H1 (cell line): Measurements from ENCODE around the gene RECK.

Source experiments
- CEBPB ChIP-seq: IDR thresholded peaks from 2 replicates; pipeline ENCODE4 v1.6.1; 2012; ENCODE audit warnings: low read depth, low read length
- CHD2 ChIP-seq: IDR thresholded peaks from 2 replicates; pipeline ENCODE4 v1.6.1; 2012; ENCODE audit warnings: low read length, improper control_type of control experiment
- CTBP2 ChIP-seq: IDR thresholded peaks from 2 replicates; pipeline ENCODE4 v1.7.0; 2011; ENCODE audit warnings: borderline replicate concordance, mild to moderate bottlenecking, moderate library complexity, mixed read lengths, low read length; ENCODE audit not compliant: insufficient read depth, insufficient read length
- EP300 ChIP-seq, 2 experiments: IDR thresholded peaks; 1 replicate in 1 of 2; 2 replicates in 1 of 2; pipeline ENCODE4 v1.6.1; 2011 to 2012; ENCODE audit warnings: low read depth in 2 of 2, low read length in 2 of 2, mild to moderate bottlenecking in 2 of 2, borderline replicate concordance in 1 of 2, inconsistent platforms in 1 of 2, moderate library complexity in 1 of 2
- EZH2 ChIP-seq: fragments of 200-600 bp; sonication (generic); IDR thresholded peaks from 2 replicates; pipeline ENCODE4 v1.7.1; 2012; ENCODE audit warnings: low read depth, mild to moderate bottlenecking, moderate library complexity, low read length, inconsistent platforms; ENCODE audit not compliant: severe bottlenecking
- GABPA ChIP-seq: IDR thresholded peaks from 2 replicates; pipeline ENCODE4 v1.6.1; 2011; ENCODE audit warnings: mild to moderate bottlenecking, low read length, moderate library complexity, borderline replicate concordance; ENCODE audit not compliant: insufficient read depth
- HDAC2 ChIP-seq, 2 experiments: fragments of 300-600 bp in 1 of 2; sonication (generic) in 1 of 2; IDR thresholded peaks; 2 replicates each; pipeline ENCODE4 v1.6.1; 2011 to 2012; ENCODE audit warnings: low read depth in 2 of 2, low read length in 2 of 2, mild to moderate bottlenecking in 2 of 2, moderate library complexity in 2 of 2, borderline replicate concordance in 1 of 2, inconsistent platforms in 1 of 2
- POLR2A ChIP-seq, 2 experiments: IDR thresholded peaks; 1 replicate in 1 of 2; 2 replicates in 1 of 2; pipeline ENCODE4 v1.6.1; 2011; ENCODE audit warnings: low read depth in 2 of 2, low read length in 2 of 2, mild to moderate bottlenecking in 2 of 2; ENCODE audit errors: control extremely low read depth in 1 of 2
- YY1 ChIP-seq: IDR thresholded peaks from 2 replicates; pipeline ENCODE4 v1.6.1; 2011; ENCODE audit warnings: low read depth, mild to moderate bottlenecking, low read length
- ZNF274 ChIP-seq: IDR thresholded peaks from 2 replicates; pipeline ENCODE4 v1.7.0; 2012; ENCODE audit warnings: low read length, borderline replicate concordance; ENCODE audit errors: extremely low read depth
- TF ChIP-seq, protein P1 (sequence below), 3 experiments: IDR thresholded peaks; 1 replicate in 2 of 3; 2 replicates in 1 of 3; pipeline versions ENCODE4 v1.5.1 to v1.6.1; 2011; ENCODE audit warnings: low read length in 3 of 3, mild to moderate bottlenecking in 3 of 3, inconsistent platforms in 2 of 3, low read depth in 1 of 3, moderate library complexity in 1 of 3; ENCODE audit not compliant: insufficient read depth in 1 of 3; ENCODE audit errors: control extremely low read depth in 1 of 3
- TF ChIP-seq, protein P2 (sequence below): IDR thresholded peaks from 2 replicates; pipeline ENCODE4 v1.6.1; 2011; ENCODE audit warnings: low read depth, mild to moderate bottlenecking, low read length; ENCODE audit not compliant: insufficient read depth
- TF ChIP-seq, protein P3 (sequence below): IDR thresholded peaks from 2 replicates; pipeline ENCODE4 v1.6.1; 2011; ENCODE audit warnings: low read length, improper control_type of control experiment

DNA sequence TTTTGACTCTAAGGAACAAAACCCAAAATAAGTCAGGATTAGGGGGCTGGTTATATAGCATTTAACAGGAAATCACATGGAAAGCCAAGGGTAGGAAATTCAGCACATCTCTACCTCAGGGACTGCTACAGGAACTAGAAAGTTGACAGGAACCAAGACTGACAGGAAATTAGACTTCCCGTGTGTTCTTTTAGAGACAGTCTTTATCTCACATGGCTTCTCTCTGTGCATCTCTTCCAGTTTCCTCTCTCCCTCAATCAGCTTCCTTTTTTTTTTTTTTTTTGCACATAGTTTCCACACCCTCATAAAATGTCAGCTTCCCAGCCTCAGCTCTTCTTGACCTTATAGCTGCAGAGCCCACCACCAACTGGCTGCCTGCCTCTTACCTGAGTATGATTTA, 4.8 kb downstream of the RECK start:
- TF ChIP-seq, protein P1, sequence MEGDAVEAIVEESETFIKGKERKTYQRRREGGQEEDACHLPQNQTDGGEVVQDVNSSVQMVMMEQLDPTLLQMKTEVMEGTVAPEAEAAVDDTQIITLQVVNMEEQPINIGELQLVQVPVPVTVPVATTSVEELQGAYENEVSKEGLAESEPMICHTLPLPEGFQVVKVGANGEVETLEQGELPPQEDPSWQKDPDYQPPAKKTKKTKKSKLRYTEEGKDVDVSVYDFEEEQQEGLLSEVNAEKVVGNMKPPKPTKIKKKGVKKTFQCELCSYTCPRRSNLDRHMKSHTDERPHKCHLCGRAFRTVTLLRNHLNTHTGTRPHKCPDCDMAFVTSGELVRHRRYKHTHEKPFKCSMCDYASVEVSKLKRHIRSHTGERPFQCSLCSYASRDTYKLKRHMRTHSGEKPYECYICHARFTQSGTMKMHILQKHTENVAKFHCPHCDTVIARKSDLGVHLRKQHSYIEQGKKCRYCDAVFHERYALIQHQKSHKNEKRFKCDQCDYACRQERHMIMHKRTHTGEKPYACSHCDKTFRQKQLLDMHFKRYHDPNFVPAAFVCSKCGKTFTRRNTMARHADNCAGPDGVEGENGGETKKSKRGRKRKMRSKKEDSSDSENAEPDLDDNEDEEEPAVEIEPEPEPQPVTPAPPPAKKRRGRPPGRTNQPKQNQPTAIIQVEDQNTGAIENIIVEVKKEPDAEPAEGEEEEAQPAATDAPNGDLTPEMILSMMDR (IDR thresholded peaks at IDR 0.05; ENCODE audit: control extremely low read depth in 1 of 3, insufficient read depth in 1 of 3, low read depth in 1 of 3, low read length in 3 of 3) = no peak
- TF ChIP-seq, protein P2, sequence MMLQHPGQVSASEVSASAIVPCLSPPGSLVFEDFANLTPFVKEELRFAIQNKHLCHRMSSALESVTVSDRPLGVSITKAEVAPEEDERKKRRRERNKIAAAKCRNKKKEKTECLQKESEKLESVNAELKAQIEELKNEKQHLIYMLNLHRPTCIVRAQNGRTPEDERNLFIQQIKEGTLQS = no peak
- no peak for TF ChIP-seq CTBP2
- TF ChIP-seq GABPA = no peak
- TF ChIP-seq HDAC2 (IDR thresholded peaks at IDR 0.05; ENCODE audit: borderline replicate concordance in 1 of 2, low read depth in 2 of 2, low read length in 2 of 2) = no peak
- TF ChIP-seq ZNF274 = no peak
- TF ChIP-seq CHD2 = no peak
- TF ChIP-seq POLR2A (IDR thresholded peaks at IDR 0.05; ENCODE audit: control extremely low read depth in 1 of 2, low read depth in 2 of 2, low read length in 2 of 2) = no peak
- TF ChIP-seq EZH2 = no peak
- TF ChIP-seq, protein P3, sequence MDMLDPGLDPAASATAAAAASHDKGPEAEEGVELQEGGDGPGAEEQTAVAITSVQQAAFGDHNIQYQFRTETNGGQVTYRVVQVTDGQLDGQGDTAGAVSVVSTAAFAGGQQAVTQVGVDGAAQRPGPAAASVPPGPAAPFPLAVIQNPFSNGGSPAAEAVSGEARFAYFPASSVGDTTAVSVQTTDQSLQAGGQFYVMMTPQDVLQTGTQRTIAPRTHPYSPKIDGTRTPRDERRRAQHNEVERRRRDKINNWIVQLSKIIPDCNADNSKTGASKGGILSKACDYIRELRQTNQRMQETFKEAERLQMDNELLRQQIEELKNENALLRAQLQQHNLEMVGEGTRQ = no peak
- no peak for TF ChIP-seq CEBPB
- no peak for TF ChIP-seq EP300 (IDR thresholded peaks at IDR 0.05; ENCODE audit: borderline replicate concordance in 1 of 2, low read depth in 2 of 2, low read length in 2 of 2)
- TF ChIP-seq YY1 = no peak
